H1 (cell line): ENCODE measurements around the gene SEC24A. TPM values are rescaled to one million over a fixed set of nuclear protein-coding genes. Genes with fewer than 3 reads are reported as not detected.

ENCODE experiments used
- CTCF ChIA-PET: fragments of 300-600 bp; sonication (Branson Sonifier 250); formaldehyde crosslinking; loops from one replicate; lab custom pipeline; 2021; ENCODE audit not compliant: partially characterized antibody; lab: Charles Lee
- POLR2A ChIA-PET: fragments of 300-600 bp; sonication (Branson Sonifier 250); formaldehyde crosslinking; loops from one replicate; lab custom pipeline; 2021; ENCODE audit warnings: inconsistent platforms; ENCODE audit not compliant: partially characterized antibody; lab: Charles Lee
- DNase-seq, 2 experiments: peaks; one replicate each; pipeline versions ENCODE4 v3.0.0 to v3.0.0-alpha.2; 2010 to 2022; ENCODE audit warnings: low spot score in 2 of 2, low read depth in 1 of 2, mixed read lengths in 1 of 2
- FAIRE-seq: peaks from 2 replicates; lab custom pipeline; 2011; peaks lifted over from hg19 to GRCh38; lab: Jason Lieb, UNC
- H2AFZ ChIP-seq: 2 replicates; pipeline ENCODE4 v1.8.1; 2012; ENCODE audit warnings: low read length, inconsistent platforms
- H2AK5ac ChIP-seq: 2 replicates; pipeline ENCODE4 v1.6.1; 2013; ENCODE audit warnings: low read depth, low read length
- H2BK120ac ChIP-seq: replicated peaks from 2 replicates; pipeline ENCODE3; 2013; ENCODE audit warnings: low read depth, low read length, inconsistent platforms
- H2BK12ac ChIP-seq: 2 replicates; pipeline ENCODE4 v1.6.1; 2013; ENCODE audit warnings: low read depth, low read length
- H2BK15ac ChIP-seq: 2 replicates; pipeline ENCODE4 v1.6.1; 2013; ENCODE audit warnings: low read length
- H2BK20ac ChIP-seq: 2 replicates; pipeline ENCODE4 v1.6.1; 2013; ENCODE audit warnings: low read length
- H2BK5ac ChIP-seq: 2 replicates; pipeline ENCODE4 v1.6.1; 2013; ENCODE audit warnings: low read depth, low read length
- H3K14ac ChIP-seq: 2 replicates; pipeline ENCODE4 v1.6.1; 2013; ENCODE audit warnings: inconsistent platforms; ENCODE audit not compliant: insufficient read length
- H3K18ac ChIP-seq: 2 replicates; pipeline ENCODE4 v1.6.1; 2013; ENCODE audit warnings: low read length; ENCODE audit errors: extremely low read depth
- H3K23ac ChIP-seq: 2 replicates; pipeline ENCODE4 v1.6.1; 2013; ENCODE audit warnings: inconsistent platforms; ENCODE audit not compliant: insufficient read length
- H3K23me2 ChIP-seq: 2 replicates; pipeline ENCODE4 v1.6.1; 2013; ENCODE audit warnings: low read depth, low read length
- H3K27ac ChIP-seq: 2 replicates; pipeline ENCODE4 v1.6.1; 2011; ENCODE audit warnings: low read depth, low read length, inconsistent platforms
- H3K27me3 ChIP-seq, 4 experiments: replicated peaks in 1 of 4; 1 replicate in 1 of 4; 2 replicates in 3 of 4; pipeline versions ENCODE4 v1.6.1 to v1.8.1; 2011 to 2013; ENCODE audit warnings: low read length in 3 of 4, mild to moderate bottlenecking in 3 of 4, inconsistent platforms in 2 of 4, mixed read lengths in 2 of 4, moderate library complexity in 1 of 4; ENCODE audit not compliant: control insufficient read depth in 3 of 4, insufficient read depth in 3 of 4; ENCODE audit errors: extremely low read depth in 1 of 4
- H3K36me3 ChIP-seq, 4 experiments: 2 replicates each; pipeline versions ENCODE4 v1.6.1 to v1.8.1; 2011 to 2013; ENCODE audit warnings: mild to moderate bottlenecking in 4 of 4, low read length in 3 of 4, moderate library complexity in 2 of 4, control low read depth in 1 of 4, inconsistent platforms in 1 of 4; ENCODE audit not compliant: insufficient read depth in 4 of 4, control insufficient read depth in 2 of 4
- H3K4ac ChIP-seq: replicated peaks from 2 replicates; pipeline ENCODE3; 2013; ENCODE audit warnings: low read length, low read depth, mixed read lengths, inconsistent platforms; ENCODE audit not compliant: insufficient read length
- H3K4me1 ChIP-seq, 4 experiments: replicated peaks in 1 of 4; 1 replicate in 1 of 4; 2 replicates in 3 of 4; pipeline versions ENCODE4 v1.6.1 to v1.8.1; 2011 to 2013; ENCODE audit warnings: low read length in 3 of 4, inconsistent platforms in 2 of 4, mixed read lengths in 1 of 4; ENCODE audit not compliant: insufficient read depth in 4 of 4, control insufficient read depth in 3 of 4
- H3K4me2 ChIP-seq, 2 experiments: 2 replicates each; pipeline versions ENCODE4 v1.6.1 to v1.8.1; 2011 to 2013; ENCODE audit warnings: low read depth in 2 of 2, low read length in 2 of 2, control low read depth in 1 of 2, inconsistent platforms in 1 of 2, mild to moderate bottlenecking in 1 of 2; ENCODE audit not compliant: insufficient read depth in 1 of 2
- H3K4me3 ChIP-seq, 4 experiments: fragments of 200-600, 300-600 bp in 1 of 4; sonication (generic), shearing (Covaris generic), sonication (Bioruptor Twin) in 1 of 4; 2 replicates each; pipeline versions ENCODE4 v1.5.1 to v1.8.1; 2011 to 2016; ENCODE audit warnings: low read length in 4 of 4, low read depth in 3 of 4, control low read depth in 2 of 4, inconsistent platforms in 2 of 4, mild to moderate bottlenecking in 2 of 4, mixed read lengths in 1 of 4, moderate library complexity in 1 of 4; ENCODE audit not compliant: insufficient read depth in 2 of 4; ENCODE audit errors: extremely low read depth in 1 of 4
- H3K56ac ChIP-seq: replicated peaks from 2 replicates; pipeline ENCODE3; 2013; ENCODE audit warnings: low read depth, mild to moderate bottlenecking, mixed read lengths, low read length, inconsistent platforms; ENCODE audit not compliant: insufficient read length
- H3K79me1 ChIP-seq: 2 replicates; pipeline ENCODE4 v1.6.1; 2013; ENCODE audit warnings: low read depth, low read length, control low read depth
- H3K79me2 ChIP-seq, 2 experiments: 2 replicates each; pipeline versions ENCODE4 v1.6.1 to v1.8.1; 2012 to 2013; ENCODE audit warnings: low read length in 2 of 2, mild to moderate bottlenecking in 2 of 2, inconsistent platforms in 1 of 2; ENCODE audit not compliant: insufficient read depth in 2 of 2, control insufficient read depth in 1 of 2
- H3K9ac ChIP-seq, 4 experiments: replicated peaks in 1 of 4; 1 replicate in 1 of 4; 2 replicates in 3 of 4; pipeline versions ENCODE4 v1.6.1 to v1.8.1; 2011 to 2013; ENCODE audit warnings: low read depth in 3 of 4, low read length in 3 of 4, control low read depth in 2 of 4, mild to moderate bottlenecking in 2 of 4, moderate library complexity in 2 of 4, inconsistent platforms in 1 of 4; ENCODE audit errors: extremely low read depth in 1 of 4
- H3K9me3 ChIP-seq, 2 experiments: 2 replicates each; pipeline versions ENCODE4 v1.6.1 to v1.8.1; 2012 to 2013; ENCODE audit warnings: mild to moderate bottlenecking in 2 of 2, moderate library complexity in 2 of 2, control low read depth in 1 of 2, inconsistent platforms in 1 of 2, low read depth in 1 of 2, low read length in 1 of 2, mixed read lengths in 1 of 2; ENCODE audit not compliant: insufficient read depth in 2 of 2
- H4K20me1 ChIP-seq, 2 experiments: replicated peaks in 1 of 2; 2 replicates each; pipeline versions ENCODE3 to v1.8.1; 2011 to 2013; ENCODE audit warnings: inconsistent platforms in 2 of 2, low read length in 2 of 2, mild to moderate bottlenecking in 1 of 2; ENCODE audit not compliant: insufficient read depth in 2 of 2, control insufficient read depth in 1 of 2
- H4K5ac ChIP-seq: 2 replicates; pipeline ENCODE4 v1.6.1; 2013; ENCODE audit warnings: low read length, low read depth, mixed read lengths, inconsistent platforms; ENCODE audit not compliant: insufficient read length
- H4K8ac ChIP-seq: 2 replicates; pipeline ENCODE4 v1.8.0; 2013; ENCODE audit warnings: mild to moderate bottlenecking, moderate library complexity, low read length, inconsistent platforms; ENCODE audit not compliant: insufficient read depth; ENCODE audit errors: extremely low read depth
- H4K91ac ChIP-seq: replicated peaks from 2 replicates; pipeline ENCODE3; 2013; ENCODE audit warnings: low read length, mixed read lengths, inconsistent platforms; ENCODE audit not compliant: insufficient read length
- ASH2L ChIP-seq: fragments of 200-600, 300-600 bp; sonication (generic); IDR thresholded peaks from one replicate; pipeline ENCODE4 v1.7.1; 2017; ENCODE audit warnings: low read length
- BACH1 ChIP-seq: IDR thresholded peaks from 2 replicates; pipeline ENCODE4 v1.6.1; 2012; ENCODE audit warnings: low read length, improper control_type of control experiment
- CREB1 ChIP-seq: IDR thresholded peaks from 2 replicates; pipeline ENCODE4 v1.6.1; 2012; ENCODE audit warnings: inconsistent platforms
- EGR1 ChIP-seq: IDR thresholded peaks from 2 replicates; pipeline ENCODE4 v1.6.1; 2011; ENCODE audit warnings: low read depth, low read length, borderline replicate concordance
- KDM4A ChIP-seq: IDR thresholded peaks from one replicate; pipeline ENCODE4 v1.7.1; 2012; ENCODE audit warnings: low read depth, mild to moderate bottlenecking, moderate library complexity, low read length, inconsistent platforms; ENCODE audit not compliant: severe bottlenecking
- POLR2A ChIP-seq, 2 experiments: IDR thresholded peaks; 1 replicate in 1 of 2; 2 replicates in 1 of 2; pipeline ENCODE4 v1.6.1; 2011; ENCODE audit warnings: low read depth in 2 of 2, low read length in 2 of 2, mild to moderate bottlenecking in 2 of 2; ENCODE audit errors: control extremely low read depth in 1 of 2
- RAD21 ChIP-seq, 2 experiments: IDR thresholded peaks in 1 of 2; conservative IDR thresholded peaks in 1 of 2; 2 replicates each; pipeline ENCODE4 v1.6.1; 2011; ENCODE audit warnings: low read depth in 2 of 2, low read length in 2 of 2, improper control_type of control experiment in 1 of 2, inconsistent platforms in 1 of 2, mild to moderate bottlenecking in 1 of 2, moderate library complexity in 1 of 2
- SIX5 ChIP-seq: IDR thresholded peaks from 2 replicates; pipeline ENCODE4 v1.6.1; 2011; ENCODE audit warnings: mild to moderate bottlenecking, low read depth, low read length
- TAF1 ChIP-seq: IDR thresholded peaks from 2 replicates; pipeline ENCODE4 v1.6.1; 2011; ENCODE audit warnings: mild to moderate bottlenecking, low read depth, low read length
- ZNF274 ChIP-seq: IDR thresholded peaks from 2 replicates; pipeline ENCODE4 v1.7.0; 2012; ENCODE audit warnings: low read length, borderline replicate concordance; ENCODE audit errors: extremely low read depth
- WGBS, 2 experiments: shearing (Covaris generic) in 1 of 2; methylation state at CpG; one replicate each; pipeline versions ENCODE4 v1.1.6 to v1.1.7; 2013 to 2015; ENCODE audit warnings: low lambda C conversion rate in 2 of 2, mixed read lengths in 2 of 2, inconsistent platforms in 1 of 2, low coverage in 1 of 2, missing lambda C conversion rate in 1 of 2; ENCODE audit not compliant: insufficient replicate concordance in 2 of 2, insufficient coverage in 1 of 2, insufficient read length in 1 of 2; ENCODE audit errors: extremely low coverage in 1 of 2, missing lambda C conversion rate in 1 of 2; 5-methylcytosine and 5-hydroxymethylcytosine counted together
- polyA plus RNA-seq, 7 experiments: library from polyadenylated mRNA; depleted of rRNA in 3 of 7; stranded (reverse) in 5 of 7; unstranded in 2 of 7; fragments of >200 nt in 5 of 7; fragments of 200-250 nt in 2 of 7; gene quantifications; 1 replicate in 5 of 7; 2 replicates in 1 of 7; 4 replicates in 1 of 7; pipeline versions ENCODE4 v1.2.1 to v1.2.3, GENCODE V29; 2011 to 2013; ENCODE audit warnings: missing spikeins in 2 of 7, mixed read lengths in 2 of 7
- total RNA-seq: library from RNA; stranded (reverse); fragmentation: NEBNext Ultra II Directional; extraction: Animal tissue kit (Norgen Biotek cat#: 25700); gene quantifications from 2 replicates; pipeline ENCODE4 v1.2.1, GENCODE V29; 2021
- TF ChIP-seq, protein P1 (sequence below), 3 experiments: IDR thresholded peaks; 1 replicate in 2 of 3; 2 replicates in 1 of 3; pipeline versions ENCODE4 v1.5.1 to v1.6.1; 2011; ENCODE audit warnings: low read length in 3 of 3, mild to moderate bottlenecking in 3 of 3, inconsistent platforms in 2 of 3, low read depth in 1 of 3, moderate library complexity in 1 of 3; ENCODE audit not compliant: insufficient read depth in 1 of 3; ENCODE audit errors: control extremely low read depth in 1 of 3

SEC24A gene
- total and polyA plus RNA-seq, 2 of the 8 experiments (the other 6 are each of a cell fraction or from before 2014, with no cell fraction given): 18.8 to 33.7 TPM

DNA sequence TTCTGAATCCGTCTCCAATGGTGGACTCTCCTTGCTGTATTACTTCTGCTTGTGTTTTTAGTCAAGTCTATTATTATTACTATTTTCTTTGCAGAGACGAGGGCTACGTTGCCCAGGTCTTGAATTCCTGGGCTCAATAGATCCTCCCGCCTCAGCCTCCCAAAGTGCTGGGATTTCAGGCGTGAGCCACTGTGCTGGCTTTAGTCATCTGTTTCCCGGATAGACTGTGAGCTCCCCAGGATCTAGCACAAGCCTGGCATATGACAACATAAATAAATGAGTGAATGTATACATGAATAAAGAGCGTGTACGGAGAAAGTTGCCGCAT is 109.6 kb downstream of the SEC24A start:
- Histone ChIP-seq H3K27me3 (no peaks in the 10 kb centered on the region; a peak in 1 of 7 replicates), H4K91ac (no peak overlapping the region), H3K4me2 (peak overlapping the region; percentile 31 to 82), H3K9ac (peak overlapping the region in 3 of 4 experiments; percentile 43 to 76 (median 50); a peak in 5 of 7 replicates), H2AFZ (peak overlapping the region; percentile 94), H3K23me2 (peaks cover 3% of the 10 kb centered on the region), H3K56ac (no peak overlapping the region), H2BK12ac (peak overlapping the region; percentile 81; the same call in 1 of the 2 replicates), H3K4me3 (peak overlapping the region; percentile 23 to 98 (median 94)), H3K9me3 (no peaks in the 10 kb centered on the region), H2BK20ac (no peak overlapping the region), H3K14ac (no peak overlapping the region), H2BK15ac (peak overlapping the region; percentile 92; the same call in 1 of the 2 replicates), H2BK120ac (no peak overlapping the region), H3K36me3 (peaks cover 0 to under 1% (median 0%) of the 10 kb centered on the region in 4 experiments; a peak in 1 of 8 replicates), H3K4me1 (peaks cover 0 to 2% (median 0%) of the 10 kb centered on the region in 4 experiments; a peak in 4 of 7 replicates), H2BK5ac (peak overlapping the region; percentile 52), H4K5ac (no peak overlapping the region), H2AK5ac (no peak overlapping the region), H3K79me2 (peaks cover 37 to 45% of the 10 kb centered on the region in 2 experiments), H3K18ac (peak overlapping the region; percentile 33; the same call in 1 of the 2 replicates), H3K27ac (no peak overlapping the region; the same call in 1 of the 2 replicates), H3K23ac (no peak overlapping the region), H4K20me1 (peaks cover 8 to 11% of the 10 kb centered on the region in 2 experiments), H3K4ac (peak overlapping the region; percentile 85), H3K79me1 (no peaks in the 10 kb centered on the region; the same call in 1 of the 2 replicates), H4K8ac (no peak overlapping the region; the same call in 1 of the 2 replicates)
- POLR2A ChIA-PET: interaction anchor here (0.8 to 3.9 kb wide), 11 partner anchors 8 to 156 kb away, joined by 3 to 31 read pairs (median 5); partner anchors contain the start of genes CAMLG, PCBD2 and SEC24A
- DNase-seq (no peak), FAIRE-seq (no peak)
- CTCF ChIA-PET: interaction anchor here (0.6 to 3.6 kb wide), 6 partner anchors 19 to 248 kb away, joined by 3 to 26 read pairs (median 4); partner anchors contain the start of gene CAMLG
- WGBS, 2 experiments: 28% methylated on average over 9 of the region's 9 CpGs; no CpG with 5 or more reads in 1 of the 2 experiments
- TF ChIP-seq RAD21 (IDR thresholded peaks at IDR 0.05 in 1 of 2, conservative IDR thresholded peaks at IDR 0.05 in 1 of 2; ENCODE audit: low read depth in 2 of 2, low read length in 2 of 2) (no peak), TAF1 (no peak), BACH1 (no peak), ZNF274 (no peak), EGR1 (no peak), KDM4A (no peak), POLR2A (IDR thresholded peaks at IDR 0.05; ENCODE audit: control extremely low read depth in 1 of 2, low read depth in 2 of 2, low read length in 2 of 2) (no peak), SIX5 (no peak), ASH2L (no peak), CREB1 (no peak)
- TF ChIP-seq, protein P1, sequence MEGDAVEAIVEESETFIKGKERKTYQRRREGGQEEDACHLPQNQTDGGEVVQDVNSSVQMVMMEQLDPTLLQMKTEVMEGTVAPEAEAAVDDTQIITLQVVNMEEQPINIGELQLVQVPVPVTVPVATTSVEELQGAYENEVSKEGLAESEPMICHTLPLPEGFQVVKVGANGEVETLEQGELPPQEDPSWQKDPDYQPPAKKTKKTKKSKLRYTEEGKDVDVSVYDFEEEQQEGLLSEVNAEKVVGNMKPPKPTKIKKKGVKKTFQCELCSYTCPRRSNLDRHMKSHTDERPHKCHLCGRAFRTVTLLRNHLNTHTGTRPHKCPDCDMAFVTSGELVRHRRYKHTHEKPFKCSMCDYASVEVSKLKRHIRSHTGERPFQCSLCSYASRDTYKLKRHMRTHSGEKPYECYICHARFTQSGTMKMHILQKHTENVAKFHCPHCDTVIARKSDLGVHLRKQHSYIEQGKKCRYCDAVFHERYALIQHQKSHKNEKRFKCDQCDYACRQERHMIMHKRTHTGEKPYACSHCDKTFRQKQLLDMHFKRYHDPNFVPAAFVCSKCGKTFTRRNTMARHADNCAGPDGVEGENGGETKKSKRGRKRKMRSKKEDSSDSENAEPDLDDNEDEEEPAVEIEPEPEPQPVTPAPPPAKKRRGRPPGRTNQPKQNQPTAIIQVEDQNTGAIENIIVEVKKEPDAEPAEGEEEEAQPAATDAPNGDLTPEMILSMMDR (IDR thresholded peaks at IDR 0.05; ENCODE audit: control extremely low read depth in 1 of 3, insufficient read depth in 1 of 3, low read depth in 1 of 3, low read length in 3 of 3): no peak
